HG02759 (cell line): ENCODE results near the gene SPATA22.
"Not testable (repeated sequence)": the region's sequence is repeated elsewhere in the genome, so short reads cannot be mapped to it uniquely, and the experiment has no call there.

Experiments used
- ATAC-seq: cut with Tn5 transposase; IDR thresholded peaks from one replicate; pipeline ENCODE4 v1.9.1; 2021; ENCODE audit warnings: mild to moderate bottlenecking, moderate library complexity; ENCODE audit not compliant: unreplicated experiment

Gene SPATA22

GRCh38 chr17:3475251-3475685 lies 3.6 kb upstream of the SPATA22 start:
- no peak for ATAC-seq

GRCh38 chr17:3474212-3474611 lies 2.6 kb upstream of the SPATA22 start:
- no peak for ATAC-seq

GRCh38 chr17:3472137-3472536 lies 518 bp upstream of the SPATA22 start:
- ATAC-seq = no peak

- no peak for ATAC-seq
These were observed 2.1 kb downstream of the SPATA22 start for GRCh38 chr17:3469529-3469928.

GRCh38 chr17:3466355-3466754 lies 5.3 kb downstream of the SPATA22 start:
- ATAC-seq = not testable (repeated sequence)

- ATAC-seq = no peak
These were observed 23.5 kb downstream of the SPATA22 start for GRCh38 chr17:3448059-3448665.

- no peak for ATAC-seq
These were observed 24.0 kb downstream of the SPATA22 start for GRCh38 chr17:3447625-3448024.

GRCh38 chr17:3440451-3440850 lies 31.2 kb downstream of the SPATA22 start:
- ATAC-seq = no peak

- ATAC-seq = no peak
These were observed 33.3 kb downstream of the SPATA22 start for GRCh38 chr17:3438368-3438767.

GRCh38 chr17:3433741-3434140 lies 37.9 kb downstream of the SPATA22 start, which contains the start of gene OR1E2:
OR1E2 (minus strand) TSS chr17:3433841; CDS start chr17:3433841, 0 bp downstream.
- ATAC-seq = no peak

GRCh38 chr17:3433215-3433614 lies 38.4 kb downstream of the SPATA22 start:
- ATAC-seq = not testable (repeated sequence)

GRCh38 chr17:3418222-3418621 lies 53.4 kb downstream of the SPATA22 start:
- ATAC-seq = no peak

GRCh38 chr17:3415610-3416009 lies 56.0 kb downstream of the SPATA22 start:
- ATAC-seq = no peak

- ATAC-seq = not testable (repeated sequence)
These were observed 59.4 kb downstream of the SPATA22 start for GRCh38 chr17:3412216-3412615.

- no peak for ATAC-seq
These were observed 60.5 kb downstream of the SPATA22 start, which contains the start of gene OR3A3 for GRCh38 chr17:3411070-3411469. OR3A3 (plus strand) TSS chr17:3411370.

- ATAC-seq = not testable (repeated sequence)
These were observed 67.8 kb downstream of the SPATA22 start for GRCh38 chr17:3403856-3404255.

GRCh38 chr17:3401786-3402185 lies 69.8 kb downstream of the SPATA22 start:
- no peak for ATAC-seq

GRCh38 chr17:3400055-3400454 lies 71.6 kb downstream of the SPATA22 start:
- no peak for ATAC-seq

- no peak for ATAC-seq
These were observed 73.3 kb downstream of the SPATA22 start, which contains the start of gene OR1E1 for GRCh38 chr17:3398310-3398709. OR1E1 (minus strand) TSS chr17:3398410; CDS start chr17:3398410, 0 bp downstream.

GRCh38 chr17:3397801-3398200 lies 73.8 kb downstream of the SPATA22 start:
- not testable (repeated sequence) for ATAC-seq
